ENCODE measurements around the gene MALRD1. TPM values are rescaled to one million over a fixed set of nuclear protein-coding genes. Genes with fewer than 3 reads are reported as not detected.

The MALRD1 gene
- total RNA-seq, 1 experiment from 2014 or later = not detected

- H3K9me3 ChIP-seq (ENCODE audit: control insufficient read depth, insufficient read depth, low read depth, low read length) = no peaks in the 10 kb centered on the region
- H3K27ac ChIP-seq (ENCODE audit: low read length) = no peak overlapping the region
- ATAC-seq = no peak
- TF ChIP-seq SIN3A (IDR thresholded peaks at IDR 0.05; ENCODE audit: borderline replicate concordance, insufficient read depth, low read depth, low read length) (no peak), TCF7L2 (IDR thresholded peaks at IDR 0.05; ENCODE audit: low read depth, low read length) (no peak), REST (IDR thresholded peaks at IDR 0.05; ENCODE audit: insufficient read depth in 1 of 2, low read depth in 2 of 2, low read length in 1 of 2) (no peak), POLR2AphosphoS5 (IDR thresholded peaks at IDR 0.05; ENCODE audit: low read depth, low read length) (no peak), CTCF (IDR thresholded peaks at IDR 0.05) (no peak)
- CTCF ChIA-PET = no interaction called here
- intact Hi-C loops (cut with micrococcal nuclease; ENCODE audit: unreplicated experiment) = no loop called here
- POLR2A ChIA-PET = no interaction called here
- no peaks in the 10 kb centered on the region for H3K36me3 ChIP-seq (ENCODE audit: control insufficient read depth, insufficient read depth, low read length)
- no peaks in the 10 kb centered on the region for H3K27me3 ChIP-seq (ENCODE audit: control insufficient read depth, insufficient read depth, low read length)
- H3K4me3 ChIP-seq (ENCODE audit: low read depth in 2 of 2, low read length in 2 of 2) = no peak overlapping the region
- no TSS peak for BruUV-seq (replicated peaks)
- no peaks in the 10 kb centered on the region for H3K4me1 ChIP-seq (ENCODE audit: control insufficient read depth, insufficient read depth, low read length)
- no peak for DNase-seq (ENCODE audit: low read depth, low spot score)
- in situ Hi-C loops (cut with HindIII; ENCODE audit: low pct_unique_long_range_greater_than_20kb, low sequenced_read_pairs) = no loop called here
Observed at GRCh38 chr10:19724287-19724686, 675.7 kb downstream of the MALRD1 start.

- BruUV-seq (replicated peaks) = no TSS peak
- ChIA-PET POLR2A (no interaction called here), CTCF (interaction anchor here (0.6 kb wide), 1 partner anchor 1226 kb away, joined by 4 read pairs; no protein-coding TSS in a partner anchor)
- Histone ChIP-seq H3K36me3 (ENCODE audit: control insufficient read depth, insufficient read depth, low read length) (no peaks in the 10 kb centered on the region), H3K27me3 (ENCODE audit: control insufficient read depth, insufficient read depth, low read length) (no peaks in the 10 kb centered on the region), H3K9me3 (ENCODE audit: control insufficient read depth, insufficient read depth, low read depth, low read length) (no peaks in the 10 kb centered on the region), H3K27ac (ENCODE audit: low read length) (no peak overlapping the region), H3K4me3 (ENCODE audit: low read depth in 2 of 2, low read length in 2 of 2) (no peak overlapping the region), H3K4me1 (ENCODE audit: control insufficient read depth, insufficient read depth, low read length) (no peaks in the 10 kb centered on the region)
- DNase-seq (ENCODE audit: low read depth, low spot score) = no peak
- TF ChIP-seq POLR2AphosphoS5 (IDR thresholded peaks at IDR 0.05; ENCODE audit: low read depth, low read length) (no peak), REST (IDR thresholded peaks at IDR 0.05; ENCODE audit: insufficient read depth in 1 of 2, low read depth in 2 of 2, low read length in 1 of 2) (no peak), TCF7L2 (IDR thresholded peaks at IDR 0.05; ENCODE audit: low read depth, low read length) (no peak), SIN3A (IDR thresholded peaks at IDR 0.05; ENCODE audit: borderline replicate concordance, insufficient read depth, low read depth, low read length) (no peak), CTCF (IDR thresholded peaks at IDR 0.05) (no peak)
- intact Hi-C loops (cut with micrococcal nuclease; ENCODE audit: unreplicated experiment) (no loop called here), in situ Hi-C loops (cut with HindIII; ENCODE audit: low pct_unique_long_range_greater_than_20kb, low sequenced_read_pairs) (no loop called here)
- no peak for ATAC-seq
Observed at GRCh38 chr10:19728376-19728775, 679.8 kb downstream of the MALRD1 start.

Data from Panc1 (cell line).